ENCODE measurements around the gene DEPDC5. TPM values are rescaled to one million over a fixed set of nuclear protein-coding genes. Genes with fewer than 3 reads are reported as not detected.
"Not testable (repeated sequence)": the region's sequence is repeated elsewhere in the genome, so short reads cannot be mapped to it uniquely, and the experiment has no call there.

Gene DEPDC5
- 10.0 and 10.7 TPM in 2 replicates for total RNA-seq (2014; rRNA removed; shearing (Covaris generic))

DNA sequence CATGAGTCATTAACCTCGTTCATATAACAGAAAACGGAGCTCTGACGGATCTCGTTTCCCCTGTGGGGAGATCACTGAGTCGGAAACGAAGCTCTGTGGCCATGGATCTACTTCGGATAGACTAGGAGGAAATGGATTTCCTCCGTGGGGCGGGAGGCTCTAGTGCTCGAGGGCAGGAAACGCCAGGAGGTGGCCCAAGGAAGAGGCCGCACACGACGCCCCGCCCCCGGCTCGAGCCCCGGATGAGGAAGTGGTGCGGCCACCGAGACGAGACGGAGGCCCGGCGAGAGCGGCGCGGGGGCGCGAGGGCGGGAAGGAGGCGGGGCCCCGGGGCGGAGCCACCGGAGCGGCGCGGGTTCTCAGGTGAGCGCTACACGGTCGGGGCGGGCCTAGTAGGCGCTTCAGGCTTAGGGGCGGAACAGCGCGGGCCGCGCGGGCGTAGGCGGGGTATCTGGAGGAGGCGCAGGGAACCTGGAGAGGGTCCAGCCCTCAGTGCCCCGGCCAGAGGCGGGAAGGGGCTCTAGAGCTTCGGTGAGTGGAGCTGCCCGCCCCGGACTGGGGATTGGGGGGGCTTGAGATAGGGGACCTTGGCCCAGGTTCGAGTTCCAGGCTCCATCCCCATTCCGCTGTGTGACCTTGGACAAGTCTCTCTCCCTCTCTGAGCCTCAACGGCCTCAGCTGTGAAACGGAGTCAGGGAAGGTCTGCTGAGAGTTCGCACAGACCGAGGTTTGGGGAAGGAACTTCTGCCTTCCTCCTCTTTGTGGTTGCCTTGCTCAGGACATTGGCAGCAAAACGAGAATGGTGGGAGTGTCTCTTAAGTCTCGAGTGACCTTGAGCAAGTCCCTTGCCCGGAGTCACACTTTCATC is at the start of gene DEPDC5:
DEPDC5 (plus strand) TSS at position 386 of the 868 bp plus-strand sequence. CDS start 903 bp downstream, outside the sequence.
- DNase-seq (ENCODE audit: low spot score): peak; percentile 90

- DNase-seq (ENCODE audit: low spot score): no peak
These were observed 46.3 kb upstream of the DEPDC5 start for GRCh38 chr22:31707519-31707918.

GRCh38 chr22:31711226-31711625 is 42.6 kb upstream of the DEPDC5 start:
- not testable (repeated sequence) for DNase-seq (ENCODE audit: low spot score)

DNA sequence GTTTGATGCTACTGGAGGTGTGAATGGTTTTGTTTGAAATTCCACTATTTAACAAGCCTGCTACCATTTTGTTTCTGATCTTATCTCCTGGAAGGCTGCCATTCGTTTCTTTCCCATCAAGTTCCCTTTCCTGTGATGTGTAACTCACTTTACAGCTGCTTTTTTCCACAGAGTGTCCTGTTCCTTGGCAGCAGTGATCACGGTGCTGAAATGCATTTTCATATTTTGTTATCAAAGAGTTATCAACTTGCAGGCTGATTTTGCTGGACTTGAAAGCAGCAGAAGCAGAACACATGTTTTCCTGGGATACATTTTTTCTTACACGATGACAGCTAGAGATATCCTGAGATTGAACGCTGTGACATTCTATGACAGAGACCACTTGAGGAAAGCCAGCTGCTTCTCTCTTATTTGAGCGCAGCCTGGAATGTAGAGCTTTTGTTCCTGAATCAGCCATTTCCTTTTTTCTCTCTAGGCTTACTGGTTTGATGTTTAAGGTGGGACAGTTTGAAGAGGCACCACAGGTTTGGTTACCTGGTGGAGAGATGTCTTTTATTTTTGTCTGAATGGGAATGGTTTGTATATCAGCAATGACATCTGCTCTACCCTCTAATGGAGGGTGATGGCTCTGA is 38.6 kb upstream of the DEPDC5 start:
- no peak for DNase-seq (ENCODE audit: low spot score)

- no peak for DNase-seq (ENCODE audit: low spot score)
These were observed 33.9 kb upstream of the DEPDC5 start for GRCh38 chr22:31719850-31720471.

DNA sequence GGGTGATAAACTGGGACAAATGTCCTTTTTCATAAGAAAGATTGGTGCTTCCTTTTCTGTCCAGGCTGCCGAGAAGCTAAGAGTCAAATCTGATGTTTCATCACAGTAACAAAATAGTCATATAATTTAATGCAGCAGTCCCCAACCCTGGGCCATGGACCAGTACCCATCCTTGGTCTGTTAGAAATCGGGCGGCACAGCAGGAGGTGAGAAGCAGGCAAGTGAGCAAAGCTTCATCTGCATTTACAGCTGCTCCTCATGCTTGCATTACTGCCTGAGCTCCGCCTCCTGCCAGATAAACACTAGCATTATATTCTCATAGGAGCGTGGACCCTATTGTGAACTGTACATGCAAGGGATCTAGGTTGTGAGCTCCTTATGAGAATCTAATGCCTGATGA is 30.1 kb upstream of the DEPDC5 start:
- DNase-seq (ENCODE audit: low spot score): no peak

GRCh38 chr22:31726692-31727091 is 27.1 kb upstream of the DEPDC5 start:
- no peak for DNase-seq (ENCODE audit: low spot score)

- no peak for DNase-seq (ENCODE audit: low spot score)
These were observed 25.0 kb upstream of the DEPDC5 start for GRCh38 chr22:31728857-31729256.

DNA sequence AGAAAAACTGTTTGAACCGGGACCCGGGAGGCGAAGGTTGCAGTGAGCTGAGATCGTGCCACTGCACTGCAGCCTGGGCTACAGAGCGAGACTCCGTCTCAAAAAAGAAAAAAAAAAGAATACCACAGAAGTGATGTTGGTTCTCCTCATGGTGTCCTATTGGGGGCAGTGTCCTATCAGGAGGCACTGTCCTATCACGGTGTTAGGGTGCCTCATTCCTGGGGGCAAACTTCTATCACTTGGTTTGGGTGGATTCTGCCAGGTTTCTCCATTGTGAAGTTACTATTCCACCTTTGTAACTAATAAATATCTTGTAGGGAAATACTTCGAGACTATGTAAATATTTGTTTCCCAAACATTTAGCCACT is 23.5 kb upstream of the DEPDC5 start:
- no peak for DNase-seq (ENCODE audit: low spot score)

GRCh38 chr22:31732089-31732829 is 21.6 kb upstream of the DEPDC5 start:
- DNase-seq (ENCODE audit: low spot score): no peak

DNA sequence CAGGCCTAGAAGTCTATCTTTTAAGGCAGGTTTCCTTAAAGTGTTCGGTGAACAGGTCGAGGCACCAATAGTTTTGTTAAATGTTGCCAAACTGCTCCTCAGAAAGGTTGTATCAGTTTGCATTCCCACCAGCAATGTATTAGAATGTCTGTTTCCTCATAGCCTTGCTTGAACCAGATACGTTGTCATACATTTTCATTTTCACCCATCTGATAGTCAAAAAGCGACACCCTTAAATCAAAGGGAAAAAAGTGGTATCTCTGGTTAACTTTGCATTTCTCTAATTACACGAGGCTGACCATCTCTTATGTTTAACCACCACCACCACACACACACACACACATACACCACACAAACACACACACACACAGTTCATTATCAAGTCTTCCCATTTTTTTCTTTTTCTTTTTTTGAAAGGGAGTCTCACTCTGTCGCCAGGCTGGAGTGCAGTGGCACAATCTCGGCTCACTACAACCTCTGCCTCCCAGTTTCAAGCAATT is 20.2 kb upstream of the DEPDC5 start:
- DNase-seq (ENCODE audit: low spot score): no peak

DNA sequence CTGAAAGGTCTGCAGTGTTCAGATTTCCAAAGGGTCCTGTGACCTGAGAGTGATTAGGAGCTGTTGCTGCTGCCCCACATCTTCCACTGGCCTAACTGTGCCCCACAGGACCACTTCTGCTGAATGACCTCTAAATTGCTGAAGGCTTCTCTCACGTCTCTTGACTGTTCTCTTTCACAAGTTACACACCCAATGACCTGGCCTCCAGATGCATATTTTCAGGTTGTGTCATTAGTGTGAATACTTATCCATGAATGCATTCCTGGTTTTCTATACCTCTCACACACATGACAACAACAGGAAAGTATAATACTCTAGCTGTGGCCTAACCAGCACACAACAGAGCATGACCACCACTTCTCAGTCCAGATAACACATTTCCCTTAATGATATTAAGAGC is 19.3 kb upstream of the DEPDC5 start:
- DNase-seq (ENCODE audit: low spot score): no peak

DNA sequence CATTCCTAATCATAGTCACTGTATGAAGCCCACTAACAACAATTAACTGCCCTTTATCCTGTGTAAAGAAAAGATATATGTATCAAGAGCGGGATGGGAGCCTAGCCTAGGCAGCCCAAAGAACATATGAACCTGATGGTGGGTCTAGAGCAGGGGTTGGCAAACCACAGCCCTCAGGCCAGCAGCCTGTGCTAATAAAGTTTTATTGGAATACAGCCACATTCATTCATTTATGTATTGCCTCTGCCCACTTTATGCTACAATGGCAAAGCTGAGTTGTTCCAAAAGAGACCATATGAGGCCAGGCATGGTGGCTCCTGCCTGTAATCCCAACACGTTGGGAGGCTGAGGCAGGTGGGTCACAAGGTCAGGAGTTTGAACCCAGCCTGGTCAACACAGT is 17.4 kb upstream of the DEPDC5 start:
- DNase-seq (ENCODE audit: low spot score): no peak

GRCh38 chr22:31737932-31738331 is 15.9 kb upstream of the DEPDC5 start:
- no peak for DNase-seq (ENCODE audit: low spot score)

DNA sequence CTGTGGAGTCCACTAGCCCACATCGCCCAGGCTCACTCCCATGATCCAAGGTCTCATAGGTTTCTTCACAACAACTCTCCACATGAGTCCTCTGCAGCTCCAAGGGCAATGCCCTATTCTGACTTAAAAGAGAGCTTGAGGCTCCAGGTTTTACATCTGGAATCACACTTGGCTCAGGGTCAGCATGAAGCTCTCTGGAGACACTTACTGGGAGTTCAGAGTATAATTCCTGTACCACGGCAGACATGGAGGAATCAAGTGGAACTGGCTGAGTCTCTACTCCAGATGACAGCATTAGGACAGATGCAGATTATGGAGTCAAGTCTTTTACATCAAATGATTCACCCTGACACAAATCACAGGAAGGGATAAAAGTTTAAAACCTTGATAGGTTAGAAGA is 15.3 kb upstream of the DEPDC5 start:
- no peak for DNase-seq (ENCODE audit: low spot score)

- DNase-seq (ENCODE audit: low spot score): no peak
These were observed 14.0 kb upstream of the DEPDC5 start for GRCh38 chr22:31739795-31740201.

GRCh38 chr22:31740314-31740713 is 13.5 kb upstream of the DEPDC5 start:
- not testable (repeated sequence) for DNase-seq (ENCODE audit: low spot score)

GRCh38 chr22:31742115-31742514 is 11.7 kb upstream of the DEPDC5 start:
- no peak for DNase-seq (ENCODE audit: low spot score)

DNA sequence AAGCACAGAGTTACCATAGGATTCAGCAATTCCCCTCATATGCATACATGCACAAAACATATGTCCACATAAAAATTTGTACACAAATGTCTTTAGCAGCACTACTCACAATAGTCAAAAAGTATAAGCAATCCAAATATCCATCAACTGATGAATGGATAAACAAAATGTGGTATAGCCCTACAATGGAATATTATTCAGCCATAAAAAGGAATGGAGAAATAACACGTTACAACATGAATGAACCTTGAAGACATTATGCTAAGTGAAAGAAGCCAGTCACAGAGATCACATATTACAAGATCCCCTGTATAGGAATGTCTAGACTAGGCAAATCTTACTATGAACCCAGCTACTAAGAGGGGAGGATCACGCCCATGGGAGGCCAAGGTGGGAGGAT is 11.1 kb upstream of the DEPDC5 start:
- no peak for DNase-seq (ENCODE audit: low spot score)

GRCh38 chr22:31743871-31744270 is 9.9 kb upstream of the DEPDC5 start:
- no peak for DNase-seq (ENCODE audit: low spot score)

- no peak for DNase-seq (ENCODE audit: low spot score)
These were observed 6.4 kb upstream of the DEPDC5 start for GRCh38 chr22:31747441-31747840.

DNA sequence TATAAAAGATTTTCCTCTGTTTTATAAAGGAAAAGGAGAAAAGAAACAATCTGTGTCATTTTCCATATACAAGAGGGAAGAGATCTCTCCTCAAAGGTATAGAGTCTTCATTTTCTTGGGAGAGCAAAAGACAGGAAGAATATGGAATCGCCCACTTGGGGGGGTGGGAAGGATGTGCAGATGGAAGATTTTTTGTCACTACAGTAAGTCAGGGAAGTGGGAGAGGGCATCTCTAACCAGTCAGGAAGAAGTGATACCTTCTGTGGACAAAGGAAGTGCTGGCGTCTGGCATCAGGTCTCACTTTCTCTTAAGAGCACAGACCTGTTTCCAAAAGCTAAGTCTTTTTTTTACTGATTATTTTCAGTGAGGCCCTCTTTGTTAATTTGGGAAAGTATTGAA is 5.3 kb upstream of the DEPDC5 start:
- DNase-seq (ENCODE audit: low spot score): no peak
